Posterior cingulate gyrus (tissue), 11 donors: ENCODE measurements around the gene INTS6L.
A peak's percentile ranks its signal among the peaks of the same experiment; 100 is the strongest.

ENCODE experiments used
- DNase-seq, 10 donors: peaks; one replicate each; pipeline versions ENCODE4 v3.0.0 to v3.0.0-alpha.2; 2020 to 2021; ENCODE audit warnings: mixed read lengths in 3 of 10
- intact Hi-C: fragments of 100-400 bp; cut with DNase I; formaldehyde crosslinking; loops from one replicate; pipeline ENCODE4 v1.15.1; 2023

INTS6L gene

DNA sequence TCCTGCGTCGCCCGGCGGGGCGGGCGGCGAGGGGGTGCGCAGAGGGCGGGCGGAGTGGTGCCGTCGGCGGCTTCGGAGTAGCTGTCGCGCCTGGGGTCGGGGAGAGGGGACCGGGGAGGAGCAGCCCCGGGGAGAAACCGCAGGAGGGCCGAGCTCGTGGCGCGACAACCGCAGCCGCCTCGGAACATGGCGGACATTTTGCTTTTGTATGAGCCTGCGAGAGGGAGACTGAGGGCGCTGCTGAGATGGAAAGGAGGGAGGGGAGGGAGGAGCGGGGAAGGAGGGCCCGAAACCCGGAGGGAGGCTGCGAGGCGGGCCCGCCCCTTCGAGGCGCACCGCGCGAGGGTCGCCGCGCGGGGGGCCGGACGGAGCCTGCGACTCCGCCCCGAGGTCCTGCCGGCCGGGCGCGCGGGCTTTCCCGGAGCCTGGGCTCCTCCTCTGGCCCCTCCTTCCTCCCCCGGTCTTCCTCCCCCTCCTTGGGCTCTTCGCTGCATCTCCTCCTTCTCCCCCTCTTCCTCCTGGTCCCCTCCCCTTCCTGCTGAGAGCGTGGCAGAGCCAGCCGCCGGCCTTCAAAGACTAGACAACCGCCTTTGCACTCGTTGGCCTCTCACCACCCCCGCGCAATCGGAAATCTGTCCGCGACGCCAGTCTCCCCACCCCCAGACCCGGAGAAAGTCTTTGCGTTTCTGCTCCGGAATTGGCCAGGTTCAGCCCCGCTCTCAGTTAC, 1.1 kb downstream of the INTS6L start:
- DNase-seq: peak; percentile 48 to 97 (median 72)
- intact Hi-C loops: no loop called here

DNA sequence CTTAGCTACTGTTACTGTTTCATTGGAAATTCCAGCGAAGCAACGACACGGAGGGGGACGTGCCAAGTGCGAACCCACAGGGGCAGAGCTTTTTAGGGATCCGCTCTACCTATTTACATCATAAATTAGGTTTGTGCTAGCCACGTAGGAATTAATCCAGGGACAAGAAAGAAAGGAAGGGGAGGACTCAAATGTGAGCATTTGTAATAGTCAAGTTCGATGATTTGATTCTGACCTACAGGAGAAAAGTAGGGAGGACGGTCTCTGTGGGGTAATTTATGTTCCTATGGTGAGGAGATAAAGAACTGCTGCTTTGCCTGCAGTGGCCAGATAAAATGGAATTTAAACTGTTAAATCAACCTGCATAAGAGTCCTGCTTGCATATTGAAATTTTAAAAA, 1.7 kb downstream of the INTS6L start:
- intact Hi-C loops: no loop called here
- DNase-seq: no peak

DNA sequence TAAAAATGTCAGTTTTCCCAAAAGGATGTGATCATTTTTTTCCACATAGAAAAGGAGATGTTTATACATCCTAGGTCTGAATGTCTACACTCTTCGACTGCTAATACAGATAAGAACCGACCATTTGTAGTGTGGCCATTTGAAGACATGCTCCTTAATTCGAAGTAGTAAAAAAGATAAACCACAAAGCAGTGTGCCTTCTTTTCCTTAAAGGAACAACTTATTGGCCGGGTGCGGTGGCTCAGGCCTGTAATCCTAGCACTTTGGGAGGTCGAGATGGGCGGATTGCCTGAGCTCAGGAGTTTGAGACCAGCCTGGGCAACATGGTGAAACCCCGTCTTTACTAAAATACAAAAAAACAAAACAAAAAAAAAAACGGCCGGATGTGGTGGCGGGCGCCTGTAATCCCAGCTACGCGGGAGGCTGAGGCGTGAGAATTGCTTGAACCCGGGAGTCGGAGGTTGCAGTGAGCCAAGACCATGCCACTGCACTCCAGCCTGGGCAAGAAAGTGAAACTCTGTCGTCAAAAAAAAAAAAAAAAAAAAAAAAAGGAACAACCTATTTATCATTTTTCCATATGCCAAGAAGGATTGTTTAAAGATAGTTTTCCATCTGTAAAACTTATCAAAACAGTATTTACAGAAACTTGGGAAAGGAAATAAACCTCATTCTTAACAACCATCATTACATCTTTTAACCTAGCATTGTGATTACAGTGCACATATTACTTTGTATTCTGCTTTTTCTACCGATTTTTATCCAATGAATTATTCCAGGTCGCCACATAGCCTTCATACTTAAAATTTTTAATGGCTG, 2.6 kb downstream of the INTS6L start:
- no peak for DNase-seq
- intact Hi-C loops: no loop called here

DNA sequence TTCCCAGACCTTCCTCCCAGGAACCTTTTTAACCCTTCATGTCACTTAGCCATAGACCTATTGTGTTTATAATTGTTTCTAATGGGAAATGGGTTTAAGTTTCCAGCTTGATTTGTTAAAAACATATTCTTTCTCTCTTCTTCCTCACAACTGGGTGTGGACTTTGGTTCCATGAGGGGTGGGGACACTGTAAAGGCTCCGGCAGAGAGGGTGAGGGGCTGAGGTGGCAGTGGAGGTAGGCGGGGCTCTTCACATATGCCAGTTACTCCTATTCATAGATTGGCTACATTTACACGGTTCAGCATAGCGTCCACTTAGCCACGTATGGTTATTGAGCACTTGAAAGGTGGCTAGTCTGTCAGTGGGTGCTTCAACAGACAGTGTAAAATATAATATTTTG, 7.8 kb downstream of the INTS6L start:
- intact Hi-C loops: no loop called here

DNA sequence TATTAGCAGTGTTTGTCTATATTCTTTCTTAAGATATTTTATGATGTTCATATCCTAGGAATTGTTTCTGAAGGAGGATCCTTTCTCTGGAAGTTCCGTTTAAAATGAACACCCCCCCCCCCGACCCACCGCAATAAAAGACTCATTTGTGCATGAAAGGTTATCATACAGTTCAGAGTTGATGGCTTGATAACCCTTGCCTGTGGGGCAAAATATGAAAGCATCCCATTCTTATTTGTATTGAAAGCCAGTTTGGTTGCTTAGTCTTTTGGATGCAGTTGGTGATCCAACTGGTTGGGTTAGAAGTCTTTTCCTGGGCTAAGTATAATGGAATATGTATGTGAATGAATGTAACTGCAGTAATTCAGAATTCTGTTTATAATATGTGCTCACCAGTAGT, 8.3 kb downstream of the INTS6L start:
- DNase-seq: no peak
- intact Hi-C loops: no loop called here

More for the DNA sequence above, 7.8 kb downstream of the INTS6L start:
- DNase-seq: no peak

DNA sequence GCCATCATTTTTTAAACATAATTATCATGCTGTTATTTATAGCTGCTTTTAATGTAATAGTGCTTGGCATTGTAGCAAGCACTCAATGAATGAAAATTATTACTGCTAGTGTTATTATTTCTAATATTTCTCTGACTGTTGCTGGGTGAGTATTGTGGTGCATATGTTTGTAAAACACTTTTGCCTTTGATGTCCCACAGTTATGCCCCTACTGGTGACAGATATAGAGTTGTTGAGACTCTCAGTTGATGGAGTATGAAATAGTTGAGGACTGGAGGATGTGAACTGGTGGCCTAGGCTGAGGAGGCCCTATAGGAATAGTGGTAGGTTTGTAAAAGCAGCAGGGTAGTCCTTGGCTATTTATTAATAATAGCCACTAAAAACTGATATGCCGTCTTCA, 9.6 kb downstream of the INTS6L start:
- intact Hi-C loops: no loop called here
- no peak for DNase-seq

DNA sequence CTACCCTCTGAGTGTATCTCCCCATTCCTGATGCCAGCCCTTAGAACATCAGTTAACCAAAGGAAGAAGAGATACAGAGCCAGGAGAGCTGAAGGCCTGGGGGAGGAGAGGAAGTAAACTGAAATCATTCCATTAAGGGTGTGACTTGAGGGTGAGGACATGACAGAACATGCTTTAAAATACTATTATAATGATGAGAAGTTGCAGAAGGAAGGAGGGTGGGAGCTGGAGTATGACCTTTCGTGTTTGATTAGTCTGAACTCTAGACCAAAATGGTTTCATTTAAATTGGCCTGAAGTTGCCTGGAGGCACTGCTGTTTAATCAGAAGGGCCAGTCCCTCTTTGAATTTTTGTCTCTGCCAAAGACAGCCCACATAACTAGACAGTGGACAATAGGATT, 11.4 kb downstream of the INTS6L start:
- intact Hi-C loops: no loop called here
- no peak for DNase-seq

DNA sequence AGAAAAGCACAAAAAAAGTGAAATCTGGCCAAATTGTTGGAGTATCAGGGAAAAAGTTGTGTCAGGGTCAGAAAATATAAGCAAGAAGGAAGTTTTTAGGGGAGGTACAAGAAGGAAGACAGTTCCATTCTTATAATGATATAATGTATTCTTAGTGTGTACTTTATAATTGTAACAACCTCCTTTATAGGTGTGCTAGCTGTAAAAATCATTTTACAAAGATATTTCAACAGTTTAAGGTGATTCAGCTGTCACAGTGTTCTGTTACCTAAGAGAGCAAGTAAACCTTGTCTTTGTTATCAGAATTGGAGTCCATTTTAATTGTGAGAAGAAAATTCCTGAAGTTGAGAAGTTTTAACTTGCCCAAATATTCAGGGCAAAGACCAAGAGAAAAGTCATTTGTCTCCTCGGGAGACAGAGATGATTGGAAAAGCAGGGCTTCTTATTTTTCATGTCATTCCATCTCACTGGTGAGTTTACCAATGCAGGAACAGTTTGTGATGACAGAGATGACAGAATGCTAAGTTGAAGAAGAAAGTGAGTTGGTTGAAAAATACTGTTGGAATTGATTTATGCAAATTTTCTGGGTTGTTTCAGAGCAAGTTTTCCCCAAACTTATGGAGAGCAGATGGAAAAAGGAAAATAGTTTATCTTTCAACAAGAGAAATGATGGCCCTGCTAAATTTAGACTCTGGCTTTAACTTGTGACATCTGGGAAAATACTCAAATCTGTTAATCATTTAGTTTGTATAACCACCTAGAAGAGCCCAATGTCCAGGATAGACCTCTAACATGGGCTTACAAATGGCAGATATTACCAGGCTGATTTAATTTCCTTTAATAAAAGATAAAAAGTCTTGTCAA, 14.8 kb downstream of the INTS6L start:
- DNase-seq: no peak
- intact Hi-C loops: no loop called here

DNA sequence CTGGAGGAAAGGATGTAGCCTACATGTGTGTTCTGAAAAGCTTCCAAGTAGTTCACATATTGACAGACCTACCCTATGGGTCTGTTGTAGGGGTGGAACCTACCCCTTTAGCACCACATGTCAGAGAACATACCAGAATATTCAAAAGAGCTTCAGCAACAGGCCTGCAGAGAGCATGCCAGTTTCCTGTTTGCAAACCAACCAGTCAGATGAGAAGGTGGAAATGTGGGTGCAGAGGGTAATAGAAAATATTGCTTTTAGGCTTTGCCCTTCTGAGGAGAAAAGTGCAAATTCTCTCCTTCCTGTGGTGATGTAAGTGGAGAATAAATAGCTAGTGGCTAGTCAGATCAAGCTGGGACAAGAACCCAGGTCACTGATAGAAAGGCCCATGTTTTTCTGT, 16.4 kb downstream of the INTS6L start:
- intact Hi-C loops: no loop called here
- DNase-seq: no peak

DNA sequence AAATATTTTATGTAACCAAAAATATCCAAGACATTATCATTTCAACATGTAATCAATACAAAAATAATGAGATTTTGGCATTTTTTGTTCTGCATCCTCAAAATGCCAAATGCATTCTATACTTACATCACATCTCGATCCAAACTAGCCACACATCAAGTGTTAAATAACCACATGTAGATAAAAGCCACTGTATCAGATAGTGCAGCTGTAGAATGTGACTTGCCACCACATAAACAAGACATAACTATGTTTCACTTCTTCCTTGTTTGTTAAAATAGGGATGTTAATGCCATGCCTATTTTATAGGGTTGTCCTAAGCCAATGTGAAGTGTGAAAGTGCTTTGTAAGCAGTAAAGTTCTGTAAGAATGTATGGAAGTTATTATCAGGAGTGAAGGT, 20.9 kb downstream of the INTS6L start:
- no peak for DNase-seq
- intact Hi-C loops: no loop called here

DNA sequence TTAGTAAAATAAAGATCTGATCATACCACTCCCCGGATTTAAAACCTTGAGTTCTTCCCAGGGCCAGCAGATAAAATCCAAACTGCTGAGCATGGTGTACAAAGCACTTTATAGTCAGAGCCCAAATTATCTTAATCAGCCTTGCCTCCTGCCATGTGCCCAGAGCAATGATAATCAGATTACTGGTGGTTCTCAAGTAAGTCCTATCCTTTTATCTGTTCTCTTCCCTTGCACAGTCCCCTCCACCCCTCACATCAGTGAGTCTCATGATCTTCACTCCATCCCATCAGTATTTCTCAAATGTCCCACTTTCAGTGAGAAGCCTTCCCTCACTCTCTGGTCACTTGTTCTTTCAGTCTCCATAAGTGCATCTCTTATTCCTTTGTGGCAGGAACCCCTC, 22.7 kb downstream of the INTS6L start:
- intact Hi-C loops: no loop called here

DNA sequence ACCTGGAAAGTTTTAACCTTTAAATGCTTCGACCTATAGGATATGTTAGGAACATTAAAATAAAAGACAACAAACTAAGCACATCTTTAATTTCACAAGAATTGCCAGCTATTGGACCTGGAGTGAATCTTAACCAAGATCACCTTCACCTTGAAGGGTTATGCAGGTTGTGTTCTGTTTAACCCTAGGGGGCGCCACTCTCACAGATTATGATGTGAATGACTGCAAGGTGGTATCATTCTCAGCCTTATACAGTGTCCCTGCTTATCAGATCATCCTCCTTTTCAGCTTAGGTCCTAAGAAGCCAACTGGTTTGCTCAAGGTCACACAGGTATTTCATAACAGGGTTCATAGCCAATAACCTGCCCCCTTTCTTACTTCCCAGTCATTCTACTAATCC, 23.5 kb downstream of the INTS6L start:
- DNase-seq: no peak
- intact Hi-C loops: no loop called here

More for the DNA sequence above, 22.7 kb downstream of the INTS6L start:
- DNase-seq: no peak

DNA sequence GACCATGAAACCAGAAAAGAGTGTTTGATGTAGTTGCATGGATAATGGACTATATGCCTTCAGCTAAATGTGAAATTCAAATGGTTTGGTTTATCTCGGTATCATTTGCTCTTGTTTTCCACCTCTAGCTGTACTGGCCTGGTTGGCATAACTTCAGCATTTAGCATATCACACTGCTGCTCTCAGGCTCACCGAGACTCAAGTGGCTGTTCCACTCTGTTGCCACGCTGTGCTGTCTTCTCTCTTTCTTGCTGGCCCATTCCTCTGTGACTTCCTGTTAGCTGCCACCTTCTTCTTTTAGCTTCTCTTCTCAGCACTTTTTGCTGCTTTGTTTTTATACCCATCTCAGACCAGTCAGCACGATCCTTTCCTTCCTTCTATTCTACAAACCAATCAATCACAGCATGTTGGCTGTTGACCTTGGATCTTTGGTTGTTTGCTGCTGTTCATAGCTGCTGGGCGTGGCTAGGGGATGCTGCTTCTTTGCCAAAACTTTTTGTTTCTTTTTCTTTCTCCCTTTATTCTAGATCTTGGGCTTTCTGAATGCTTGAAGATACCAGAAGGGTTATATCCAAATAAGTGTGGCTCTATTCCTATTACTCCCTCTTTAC, 24.0 kb downstream of the INTS6L start:
- DNase-seq: peak in 2 of 10 donors; percentile 16 to 72
- intact Hi-C loops: no loop called here

DNA sequence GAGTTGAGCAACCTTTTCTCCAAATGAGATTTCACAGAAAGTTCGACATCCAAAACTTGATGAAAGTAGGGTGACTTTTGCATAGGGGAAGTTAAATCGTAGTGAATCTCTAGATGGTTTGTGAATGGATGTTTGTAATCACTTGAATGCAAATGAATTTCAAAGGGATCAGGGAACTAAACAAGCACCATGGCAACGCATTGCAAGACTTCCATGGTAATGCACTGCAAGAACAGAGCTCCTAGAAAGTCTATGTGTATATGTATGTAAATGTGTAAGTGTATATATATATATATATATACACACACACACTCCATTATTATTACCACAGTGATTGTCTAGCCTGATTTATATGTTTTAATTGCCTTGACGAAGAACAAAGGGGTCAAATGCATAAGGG, 27.3 kb downstream of the INTS6L start:
- intact Hi-C loops: no loop called here
- DNase-seq: no peak

DNA sequence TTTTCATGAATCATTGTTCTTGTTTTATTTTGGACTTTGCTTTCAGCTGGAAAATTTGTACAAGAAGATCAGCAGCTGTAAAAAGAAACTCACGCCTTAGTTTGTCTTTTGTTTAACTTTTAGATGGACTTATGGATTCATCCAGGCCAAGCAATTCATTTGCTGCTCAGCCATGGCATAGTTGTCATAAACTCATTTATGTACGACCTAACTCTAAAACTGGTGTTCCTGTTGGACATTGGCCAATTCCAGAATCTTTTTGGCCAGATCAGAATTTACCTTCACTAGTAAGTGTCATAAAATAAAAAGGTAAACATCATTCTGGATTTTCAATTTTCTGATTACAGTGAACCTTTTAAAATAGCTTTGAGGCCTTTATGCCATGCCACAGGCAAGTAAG, 29.1 kb downstream of the INTS6L start:
- no peak for DNase-seq
- intact Hi-C loops: no loop called here

DNA sequence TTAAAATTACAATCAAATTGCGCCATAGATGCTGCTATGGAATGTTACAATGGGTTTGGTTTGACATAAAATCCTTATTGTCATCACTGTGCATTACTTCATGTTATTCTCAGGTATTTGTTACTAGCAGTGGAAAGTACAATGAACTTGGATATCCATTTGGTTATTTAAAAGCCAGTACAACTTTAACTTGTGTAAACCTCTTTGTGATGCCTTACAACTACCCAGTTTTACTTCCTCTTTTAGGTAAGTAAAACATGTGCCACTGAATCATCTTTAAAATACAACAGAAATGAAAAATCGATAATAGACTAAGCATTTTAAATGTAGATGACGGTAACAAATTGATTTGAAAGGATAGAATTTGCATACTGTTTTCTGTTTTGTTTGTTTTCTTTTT, 35.6 kb downstream of the INTS6L start:
- DNase-seq: no peak
- intact Hi-C loops: no loop called here

DNA sequence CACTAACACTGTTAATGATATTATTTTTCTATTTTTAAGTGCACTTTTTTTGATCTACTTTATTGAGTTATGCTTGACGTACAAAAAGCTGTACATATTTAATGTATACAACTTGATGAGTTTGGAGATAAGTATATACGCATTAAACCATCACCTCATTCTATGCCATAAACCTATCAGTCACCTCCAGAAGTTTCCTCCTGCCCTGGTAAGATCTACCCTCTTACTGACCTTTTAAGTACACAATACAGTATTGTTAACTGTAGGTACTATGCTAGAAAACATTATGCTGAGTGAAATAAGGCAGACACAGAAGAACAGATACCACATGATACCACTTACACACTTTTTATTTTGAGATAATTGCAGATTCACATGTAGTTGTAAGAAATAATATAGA, 36.9 kb downstream of the INTS6L start:
- no peak for DNase-seq
- intact Hi-C loops: no loop called here

DNA sequence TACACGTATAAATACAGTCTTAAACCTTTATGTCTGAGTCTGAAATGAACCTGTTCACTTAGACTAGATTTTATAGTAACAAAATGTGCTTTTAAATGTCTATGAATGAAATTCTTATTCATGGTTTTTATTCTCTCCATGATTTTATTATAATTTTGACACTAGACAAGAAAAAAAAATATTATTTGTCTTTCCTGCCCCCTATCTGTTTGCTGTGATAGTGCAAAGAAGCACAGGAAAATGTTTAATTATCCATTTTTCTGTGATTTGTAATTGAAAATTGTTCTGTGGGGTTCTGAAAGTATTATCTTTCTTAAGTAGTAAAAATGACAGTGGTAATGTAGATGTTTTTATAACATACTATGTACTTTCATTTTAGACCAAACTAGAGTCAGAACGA, 52.0 kb downstream of the INTS6L start:
- intact Hi-C loops: loop anchor here (10.0 kb wide), 1 partner anchor 88 kb away; no protein-coding TSS in a partner anchor
- no peak for DNase-seq

DNA sequence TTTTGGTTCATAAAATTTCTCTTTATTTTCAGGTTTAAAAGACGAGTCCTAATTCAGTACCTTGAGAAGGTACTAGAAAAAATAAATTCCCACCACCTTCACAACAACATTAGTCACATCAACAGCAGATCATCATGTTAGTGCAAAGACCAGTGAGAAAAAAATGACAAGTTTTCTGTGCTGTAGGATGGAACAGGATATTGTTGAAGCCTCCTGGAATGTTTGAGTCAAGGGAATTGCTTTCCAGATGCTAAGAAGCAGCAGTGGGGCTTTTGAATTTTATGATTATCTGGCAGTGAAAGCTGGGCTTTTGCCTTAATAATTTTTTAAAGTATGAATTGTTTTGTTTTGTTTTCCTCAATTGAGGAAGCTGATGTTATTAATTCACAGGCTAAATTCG, 61.0 kb downstream of the INTS6L start:
- intact Hi-C loops: no loop called here
- no peak for DNase-seq

DNA sequence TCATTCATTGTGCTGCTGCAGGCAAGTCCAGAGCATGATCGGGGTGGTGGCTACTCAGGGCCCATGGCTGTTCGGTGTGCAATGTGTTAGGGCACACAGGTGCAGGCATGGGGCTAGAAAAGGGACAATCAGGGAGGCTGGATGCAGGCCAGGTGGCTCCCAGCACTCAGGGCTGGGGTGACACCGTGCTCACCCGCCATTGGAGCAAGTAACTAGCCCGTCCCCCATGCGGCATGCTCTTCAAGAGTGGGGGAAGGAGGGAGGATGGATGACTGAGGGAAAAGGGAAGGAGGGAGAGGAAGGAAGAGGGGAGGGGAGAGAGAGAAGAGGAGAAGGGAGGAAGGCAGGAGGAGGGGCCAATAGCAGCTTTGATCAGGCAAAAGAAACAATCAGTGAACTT, 64.7 kb downstream of the INTS6L start:
- intact Hi-C loops: no loop called here
- DNase-seq: no peak

DNA sequence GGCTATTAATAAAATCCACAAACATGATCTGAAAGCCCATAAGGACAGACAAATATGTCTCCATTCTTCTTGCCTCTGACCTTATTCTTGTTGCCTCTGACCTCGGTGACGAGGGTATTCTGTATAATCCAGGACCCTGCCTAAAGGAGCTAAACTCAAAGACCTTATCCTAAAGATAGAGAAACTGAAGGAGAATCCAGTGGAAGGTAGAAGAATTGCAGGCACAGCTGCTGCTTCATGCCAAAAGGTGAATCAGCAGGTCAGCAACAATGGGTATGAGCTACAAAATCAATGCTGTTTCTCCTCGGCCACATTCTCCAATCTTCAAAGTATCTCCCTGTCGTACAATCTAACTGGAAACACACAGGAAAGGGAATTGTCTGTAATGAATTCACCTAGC, 71.4 kb downstream of the INTS6L start:
- no peak for DNase-seq
- intact Hi-C loops: no loop called here
